Measurements from ENCODE around the gene AIPL1.

- TF ChIP-seq POLR2AphosphoS5 (IDR thresholded peaks at IDR 0.05; ENCODE audit: low read depth, low read length) (no peak), POLR2A (IDR thresholded peaks at IDR 0.05; ENCODE audit: low read depth, low read length) (no peak), POU2F2 (IDR thresholded peaks at IDR 0.05; ENCODE audit: low read depth, low read length) (no peak), TAF1 (IDR thresholded peaks at IDR 0.05; ENCODE audit: low read depth, low read length) (no peak), SPI1 (IDR thresholded peaks at IDR 0.05; ENCODE audit: low read depth, low read length) (no peak), PAX5 (IDR thresholded peaks at IDR 0.05; ENCODE audit: insufficient read depth, low read length, severe bottlenecking) (no peak)
Observed at GRCh38 chr17:6408735-6409134, 26.2 kb downstream of the AIPL1 start.

Measured in GM12891 (cell line).